ENCODE measurements around the gene NLRC5.

The NLRC5 gene

DNA sequence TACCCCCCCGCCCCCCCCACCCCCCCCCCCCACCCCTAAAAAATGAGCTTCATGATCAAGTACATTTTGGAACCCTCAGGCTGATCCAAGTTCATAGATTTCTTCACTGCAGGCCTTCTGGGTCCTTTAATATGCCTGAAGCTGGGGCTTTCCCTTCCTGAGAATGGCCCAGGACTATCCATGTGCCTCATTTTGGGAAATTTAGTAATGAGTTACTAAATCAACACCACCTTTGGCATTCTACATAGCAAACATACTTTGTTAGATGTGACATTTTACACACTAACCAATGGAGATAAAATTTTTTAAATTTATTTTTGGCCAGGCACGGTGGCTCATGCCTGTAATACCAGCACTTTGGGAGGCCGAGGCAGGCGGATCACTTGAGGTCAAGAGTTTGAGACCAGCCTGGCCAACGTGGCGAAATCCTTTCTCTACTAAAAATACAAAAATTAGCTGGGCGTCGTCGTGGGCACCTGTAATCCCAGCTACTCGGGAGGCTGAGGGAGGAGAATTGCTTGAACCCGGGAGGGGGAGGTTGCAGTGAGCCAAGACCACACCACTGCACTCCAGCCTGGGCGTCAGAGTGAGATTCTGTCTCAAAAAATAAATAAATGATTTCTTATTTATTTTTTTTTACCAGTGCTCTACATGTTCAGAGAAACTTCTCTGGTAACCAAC, 43.4 kb upstream of the NLRC5 start:
- Histone ChIP-seq H3K9ac (ENCODE audit: low read length) (no peak overlapping the region), H3K9me2 (ENCODE audit: low read depth, low read length) (no peaks in the 10 kb centered on the region), H3K9me3 (ENCODE audit: low read length) (no peaks in the 10 kb centered on the region), H3K27me3 (ENCODE audit: insufficient read depth, low read length) (no peaks in the 10 kb centered on the region), H3K27ac (ENCODE audit: low read depth, low read length, poor library complexity, severe bottlenecking) (no peak overlapping the region), H3K79me2 (ENCODE audit: insufficient read depth, low read length) (no peaks in the 10 kb centered on the region), H3K4me2 (ENCODE audit: low read length) (no peak overlapping the region), H4K20me1 (ENCODE audit: insufficient read depth, low read length) (no peaks in the 10 kb centered on the region), H2AFZ (ENCODE audit: low read length) (no peak overlapping the region), H3K36me3 (ENCODE audit: insufficient read depth, low read length) (peaks cover 45% of the 10 kb centered on the region), H3K4me3 (ENCODE audit: low read depth, low read length, poor library complexity, severe bottlenecking) (no peak overlapping the region), H3K4me1 (ENCODE audit: insufficient read depth, low read length, severe bottlenecking) (peaks cover 13% of the 10 kb centered on the region), H3F3A (ENCODE audit: insufficient read depth, low read length) (no peaks in the 10 kb centered on the region)
- TF ChIP-seq, protein P1, sequence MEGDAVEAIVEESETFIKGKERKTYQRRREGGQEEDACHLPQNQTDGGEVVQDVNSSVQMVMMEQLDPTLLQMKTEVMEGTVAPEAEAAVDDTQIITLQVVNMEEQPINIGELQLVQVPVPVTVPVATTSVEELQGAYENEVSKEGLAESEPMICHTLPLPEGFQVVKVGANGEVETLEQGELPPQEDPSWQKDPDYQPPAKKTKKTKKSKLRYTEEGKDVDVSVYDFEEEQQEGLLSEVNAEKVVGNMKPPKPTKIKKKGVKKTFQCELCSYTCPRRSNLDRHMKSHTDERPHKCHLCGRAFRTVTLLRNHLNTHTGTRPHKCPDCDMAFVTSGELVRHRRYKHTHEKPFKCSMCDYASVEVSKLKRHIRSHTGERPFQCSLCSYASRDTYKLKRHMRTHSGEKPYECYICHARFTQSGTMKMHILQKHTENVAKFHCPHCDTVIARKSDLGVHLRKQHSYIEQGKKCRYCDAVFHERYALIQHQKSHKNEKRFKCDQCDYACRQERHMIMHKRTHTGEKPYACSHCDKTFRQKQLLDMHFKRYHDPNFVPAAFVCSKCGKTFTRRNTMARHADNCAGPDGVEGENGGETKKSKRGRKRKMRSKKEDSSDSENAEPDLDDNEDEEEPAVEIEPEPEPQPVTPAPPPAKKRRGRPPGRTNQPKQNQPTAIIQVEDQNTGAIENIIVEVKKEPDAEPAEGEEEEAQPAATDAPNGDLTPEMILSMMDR (IDR thresholded peaks at IDR 0.05; ENCODE audit: low read length), result no peak
- TF ChIP-seq EZH2 (IDR thresholded peaks at IDR 0.05; ENCODE audit: borderline replicate concordance, low read length), result no peak

DNA sequence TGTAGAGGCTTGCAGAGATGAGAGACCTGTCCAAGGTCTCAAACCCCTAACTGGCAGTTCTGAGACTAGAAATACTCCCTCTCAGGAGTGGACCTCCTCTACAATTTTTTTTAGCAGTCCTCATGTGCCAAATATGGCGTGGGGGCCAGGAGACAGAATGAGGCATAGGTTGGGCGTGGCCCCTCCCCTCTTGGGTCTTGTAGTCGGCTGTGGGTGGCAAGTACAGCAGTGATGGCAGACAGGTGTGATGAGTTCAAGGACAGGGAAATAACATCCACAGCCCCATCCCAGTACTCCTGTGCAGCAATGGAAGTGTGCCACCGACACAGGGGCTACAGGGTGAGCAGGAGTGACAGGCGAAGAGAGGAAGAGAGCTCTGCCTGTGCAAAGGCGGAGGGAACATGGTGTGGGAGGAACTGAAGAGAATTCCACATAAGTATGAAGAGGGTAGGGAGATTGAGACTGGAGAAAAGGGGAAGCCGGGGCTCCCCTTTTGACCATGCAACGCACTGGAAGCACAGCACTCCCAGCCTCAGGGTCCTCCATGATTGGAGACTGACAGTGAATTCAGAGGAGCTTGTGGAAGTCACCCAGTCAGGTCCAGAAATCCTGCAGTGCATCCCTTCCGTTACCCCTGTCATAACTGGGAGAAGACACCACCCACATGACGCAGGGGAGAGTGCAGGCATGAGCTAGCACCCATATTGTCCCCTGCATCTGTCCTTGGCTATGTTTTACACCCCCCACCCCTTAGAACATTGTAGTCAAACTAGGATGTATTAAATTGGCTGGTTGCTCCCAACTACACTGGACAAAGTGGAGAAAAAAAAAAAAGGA, 42.4 kb upstream of the NLRC5 start:
- Histone ChIP-seq H3K9ac (ENCODE audit: low read length) (no peak overlapping the region), H2AFZ (ENCODE audit: low read length) (no peak overlapping the region), H3K4me2 (ENCODE audit: low read length) (no peak overlapping the region), H3K27ac (ENCODE audit: low read depth, low read length, poor library complexity, severe bottlenecking) (no peak overlapping the region), H3F3A (ENCODE audit: insufficient read depth, low read length) (no peaks in the 10 kb centered on the region), H3K4me3 (ENCODE audit: low read depth, low read length, poor library complexity, severe bottlenecking) (no peak overlapping the region), H4K20me1 (ENCODE audit: insufficient read depth, low read length) (no peaks in the 10 kb centered on the region), H3K9me2 (ENCODE audit: low read depth, low read length) (no peaks in the 10 kb centered on the region), H3K27me3 (ENCODE audit: insufficient read depth, low read length) (no peaks in the 10 kb centered on the region), H3K9me3 (ENCODE audit: low read length) (no peaks in the 10 kb centered on the region), H3K36me3 (ENCODE audit: insufficient read depth, low read length) (peaks cover 36% of the 10 kb centered on the region), H3K4me1 (ENCODE audit: insufficient read depth, low read length, severe bottlenecking) (peaks cover 16% of the 10 kb centered on the region), H3K79me2 (ENCODE audit: insufficient read depth, low read length) (no peaks in the 10 kb centered on the region)
- TF ChIP-seq, protein P1 (IDR thresholded peaks at IDR 0.05; ENCODE audit: low read length), result no peak
- TF ChIP-seq EZH2 (IDR thresholded peaks at IDR 0.05; ENCODE audit: borderline replicate concordance, low read length), result no peak

DNA sequence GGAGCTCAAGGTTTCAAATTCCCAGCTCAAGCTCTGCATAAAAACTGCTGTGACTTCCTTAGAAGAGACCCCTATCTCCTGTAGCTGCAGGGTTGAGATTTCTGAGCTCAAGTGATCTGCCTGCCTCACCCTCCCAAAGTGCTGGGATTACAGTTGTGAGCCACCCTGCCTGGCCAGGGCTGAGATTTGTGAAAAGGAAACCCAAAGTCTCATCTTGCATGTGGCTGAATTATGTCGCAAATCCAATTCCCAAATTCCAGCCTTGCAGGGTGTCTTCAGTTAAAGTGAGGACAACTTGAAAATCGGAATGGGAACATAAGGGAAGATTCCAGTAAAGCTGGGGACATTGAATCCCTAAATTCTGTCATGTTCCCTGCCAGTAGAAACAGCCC, 41.8 kb upstream of the NLRC5 start:
- peaks cover 29% of the 10 kb centered on the region for H3K36me3 ChIP-seq (ENCODE audit: insufficient read depth, low read length)
- no peak overlapping the region for H3K27ac ChIP-seq (ENCODE audit: low read depth, low read length, poor library complexity, severe bottlenecking)
- no peaks in the 10 kb centered on the region for H4K20me1 ChIP-seq (ENCODE audit: insufficient read depth, low read length)
- H3K9me3 ChIP-seq (ENCODE audit: low read length), result no peaks in the 10 kb centered on the region
- no peaks in the 10 kb centered on the region for H3K27me3 ChIP-seq (ENCODE audit: insufficient read depth, low read length)
- H3K79me2 ChIP-seq (ENCODE audit: insufficient read depth, low read length), result no peaks in the 10 kb centered on the region
- no peak overlapping the region for H3K4me2 ChIP-seq (ENCODE audit: low read length)
- no peaks in the 10 kb centered on the region for H3K9me2 ChIP-seq (ENCODE audit: low read depth, low read length)
- peaks cover 16% of the 10 kb centered on the region for H3K4me1 ChIP-seq (ENCODE audit: insufficient read depth, low read length, severe bottlenecking)
- TF ChIP-seq, protein P1 (IDR thresholded peaks at IDR 0.05; ENCODE audit: low read length), result no peak
- TF ChIP-seq EZH2 (IDR thresholded peaks at IDR 0.05; ENCODE audit: borderline replicate concordance, low read length), result no peak
- no peak overlapping the region for H3K4me3 ChIP-seq (ENCODE audit: low read depth, low read length, poor library complexity, severe bottlenecking)
- H3K9ac ChIP-seq (ENCODE audit: low read length), result no peak overlapping the region
- H2AFZ ChIP-seq (ENCODE audit: low read length), result no peak overlapping the region
- H3F3A ChIP-seq (ENCODE audit: insufficient read depth, low read length), result no peaks in the 10 kb centered on the region

Measured in OCI-LY1 (cell line).